ENCODE data around the gene WNT2.
A peak's percentile ranks its signal among the peaks of the same experiment; 100 is the strongest.
"Not testable (repeated sequence)": the region's sequence is repeated elsewhere in the genome, so short reads cannot be mapped to it uniquely, and the experiment has no call there.

WNT2 gene

GRCh38 chr7:117264716-117265115 lies 58.1 kb downstream of the WNT2 start:
- DNase-seq (ENCODE audit: low spot score) = no peak

- no peak for DNase-seq (ENCODE audit: low spot score)
Measured at GRCh38 chr7:117262546-117262945, 60.3 kb downstream of the WNT2 start.

- no peak for DNase-seq (ENCODE audit: low spot score)
Measured at GRCh38 chr7:117259615-117260014, 63.2 kb downstream of the WNT2 start.

GRCh38 chr7:117251687-117252086 lies 71.2 kb downstream of the WNT2 start:
- DNase-seq (ENCODE audit: low spot score) = no peak

- DNase-seq (ENCODE audit: low spot score) = no peak
Measured at GRCh38 chr7:117250801-117251200, 72.1 kb downstream of the WNT2 start.

- no peak for DNase-seq (ENCODE audit: low spot score)
Measured at GRCh38 chr7:117250245-117250644, 72.6 kb downstream of the WNT2 start.

GRCh38 chr7:117249696-117250095 lies 73.2 kb downstream of the WNT2 start:
- no peak for DNase-seq (ENCODE audit: low spot score)

GRCh38 chr7:117248829-117249228 lies 74.0 kb downstream of the WNT2 start:
- DNase-seq (ENCODE audit: low spot score) = peak; percentile 52

- no peak for DNase-seq (ENCODE audit: low spot score)
Measured at GRCh38 chr7:117247809-117248208, 75.0 kb downstream of the WNT2 start.

- DNase-seq (ENCODE audit: low spot score) = not testable (repeated sequence)
Measured at GRCh38 chr7:117245703-117246102, 77.2 kb downstream of the WNT2 start.

GRCh38 chr7:117243390-117243789 lies 79.5 kb downstream of the WNT2 start:
- no peak for DNase-seq (ENCODE audit: low spot score)

GRCh38 chr7:117241088-117241487 lies 81.8 kb downstream of the WNT2 start:
- DNase-seq (ENCODE audit: low spot score) = no peak

GRCh38 chr7:117238937-117239336 lies 83.9 kb downstream of the WNT2 start:
- DNase-seq (ENCODE audit: low spot score) = no peak

- DNase-seq (ENCODE audit: low spot score) = no peak
Measured at GRCh38 chr7:117238472-117238871, 84.4 kb downstream of the WNT2 start.

- no peak for DNase-seq (ENCODE audit: low spot score)
Measured at GRCh38 chr7:117237646-117238045, 85.2 kb downstream of the WNT2 start.

- no peak for DNase-seq (ENCODE audit: low spot score)
Measured at GRCh38 chr7:117231047-117231359, 91.9 kb downstream of the WNT2 start.

GRCh38 chr7:117230276-117231046 lies 92.4 kb downstream of the WNT2 start:
- no peak for DNase-seq (ENCODE audit: low spot score)

GRCh38 chr7:117229350-117229749 lies 93.5 kb downstream of the WNT2 start:
- no peak for DNase-seq (ENCODE audit: low spot score)

GRCh38 chr7:117227091-117227490 lies 95.8 kb downstream of the WNT2 start:
- DNase-seq (ENCODE audit: low spot score) = no peak

- no peak for DNase-seq (ENCODE audit: low spot score)
Measured at GRCh38 chr7:117225536-117225935, 97.3 kb downstream of the WNT2 start.
